Suppressor macrophage treated with lipopolysaccharide for 4 hours (primary cell): Measurements from ENCODE around the gene MET.

Experiments
- DNase-seq: peaks from one replicate; pipeline ENCODE4 v3.0.0-alpha.2; 2020

MET gene

DNA sequence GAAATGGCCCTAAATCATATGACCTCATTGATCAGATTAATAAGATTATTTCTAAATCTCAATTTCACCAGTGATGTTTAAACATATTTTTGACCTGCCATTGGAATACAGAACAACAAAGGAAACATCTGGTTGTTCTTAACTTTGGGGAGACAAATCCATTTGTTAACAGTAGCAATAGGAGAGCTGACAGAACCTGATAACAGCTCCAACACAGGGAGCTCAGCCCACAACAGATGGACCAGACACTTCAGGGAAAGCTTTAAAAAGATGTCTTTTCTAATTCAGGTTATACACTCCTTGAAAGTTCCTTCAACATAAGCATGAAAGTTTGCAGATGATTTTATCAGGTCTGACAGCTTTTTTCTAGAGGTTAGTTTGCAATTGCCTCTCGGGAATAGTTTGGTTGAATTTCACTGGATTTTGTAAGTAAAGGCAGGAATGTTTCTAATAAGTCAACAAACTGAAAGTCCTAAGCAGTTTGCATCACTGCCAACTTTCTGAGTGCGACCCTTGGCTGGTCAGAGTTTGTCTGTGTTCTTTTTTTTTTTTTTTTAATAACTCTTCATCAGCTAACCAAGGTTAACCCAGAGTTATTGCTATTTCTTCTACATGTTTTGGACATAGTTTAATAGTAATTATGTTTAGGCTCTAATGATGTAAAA, 6.5 kb upstream of the MET start:
- DNase-seq, result no peak

DNA sequence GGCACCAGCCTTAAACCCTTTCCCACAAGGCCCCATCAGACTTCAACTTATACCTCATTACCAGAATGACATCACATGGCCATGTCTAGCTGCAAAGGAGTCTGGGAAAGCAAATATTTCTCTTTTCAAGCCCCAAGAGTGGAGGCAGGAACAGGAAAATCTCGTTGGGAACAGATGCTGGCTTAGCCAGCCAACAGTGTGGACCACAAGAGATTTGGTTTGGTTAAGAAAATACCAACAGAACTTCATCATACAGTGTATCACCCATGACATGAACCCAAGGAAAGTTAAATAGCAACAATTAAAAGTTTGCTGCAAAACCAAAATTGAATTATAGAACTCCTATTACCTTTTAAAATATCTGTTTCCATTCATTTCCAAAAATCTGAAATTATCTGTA, 2.2 kb upstream of the MET start:
- no peak for DNase-seq

DNA sequence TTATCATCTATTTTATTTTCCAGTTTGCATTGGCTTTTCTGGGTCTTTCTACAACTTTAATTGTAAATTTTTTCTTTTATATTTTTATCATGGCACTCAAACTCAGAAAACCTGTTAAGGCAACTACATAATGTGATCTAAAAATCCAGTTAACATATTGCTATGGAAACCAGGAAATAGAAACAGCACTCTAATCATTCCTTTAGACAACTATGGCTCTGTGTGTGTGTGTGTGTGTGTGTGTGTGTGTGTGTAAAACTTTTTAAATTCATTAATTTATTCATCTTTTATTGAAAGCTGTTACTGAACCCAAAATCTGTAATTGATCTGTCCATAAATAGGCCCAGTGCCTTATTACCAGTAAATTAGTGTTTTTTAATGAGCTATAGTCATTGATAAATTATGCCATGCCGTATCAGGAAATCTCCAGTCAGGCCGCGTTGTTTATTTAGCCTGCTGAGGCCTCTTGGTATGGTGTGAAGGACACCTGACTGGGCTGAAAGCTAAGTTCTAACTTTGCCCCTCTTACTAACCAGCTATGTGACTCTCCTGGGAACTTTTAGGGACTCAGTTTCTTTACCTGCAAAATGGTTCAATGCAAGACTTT, 1.5 kb upstream of the MET start:
- no peak for DNase-seq

DNA sequence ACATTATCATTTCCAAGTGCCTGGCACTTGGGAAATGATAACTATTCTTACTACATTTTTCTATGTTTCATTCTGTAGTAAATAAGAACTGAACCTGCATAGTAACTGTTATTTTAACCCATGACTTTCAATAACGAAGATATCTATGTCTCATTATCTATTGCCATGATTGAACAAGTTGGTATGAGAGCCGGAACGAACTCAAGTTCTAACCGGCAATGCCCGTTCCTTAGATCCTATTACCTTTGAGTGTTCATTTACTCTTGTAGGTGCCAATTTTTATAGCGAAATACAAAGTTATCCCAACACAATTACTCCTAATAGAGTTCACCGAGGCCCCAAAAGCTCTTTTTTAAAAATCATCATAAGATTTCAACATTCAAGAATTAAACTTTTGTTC, 885 bp upstream of the MET start:
- no peak for DNase-seq

DNA sequence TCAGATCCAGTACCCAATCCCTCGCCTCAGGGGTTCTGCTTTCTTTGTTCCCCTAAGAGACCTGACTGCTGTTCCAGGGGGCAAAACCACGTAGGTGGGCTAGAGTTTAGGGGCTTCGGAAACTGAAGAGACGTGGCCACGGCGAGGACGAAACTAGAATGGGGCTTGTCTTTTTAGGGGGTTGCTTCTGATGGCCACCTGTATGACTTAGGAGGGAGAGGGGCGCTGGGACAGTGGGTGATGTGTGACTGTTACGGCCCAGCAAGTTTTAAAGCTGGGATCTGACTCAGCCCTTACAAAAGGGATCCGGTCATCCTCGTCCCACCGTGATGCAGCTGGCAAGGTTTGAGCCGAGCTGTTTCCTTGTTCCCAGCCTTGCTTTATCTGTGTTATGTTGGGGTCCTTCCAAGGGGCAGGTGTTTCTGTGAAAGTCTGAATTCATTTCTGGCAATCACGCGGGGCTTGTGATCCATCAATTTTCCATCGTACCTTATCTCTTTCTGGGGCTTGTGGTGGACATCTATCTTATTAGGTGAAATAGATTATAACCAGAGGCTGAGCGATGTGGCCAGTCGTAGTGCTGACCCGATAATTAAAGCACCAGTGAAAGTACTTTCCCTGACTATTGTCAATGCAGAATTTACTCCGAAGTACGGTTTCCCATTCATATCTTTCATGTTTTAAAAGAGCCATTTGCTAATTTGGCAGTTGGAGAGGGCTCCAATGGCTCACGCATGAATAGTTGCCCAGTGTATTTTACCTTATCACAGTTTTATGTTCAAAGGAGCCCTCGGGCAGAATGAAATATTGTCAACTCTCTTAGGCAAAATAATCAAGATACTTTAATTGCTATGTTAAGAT, 830 bp downstream of the MET start:
- no peak for DNase-seq

- DNase-seq, result no peak
Measured at GRCh38 chr7:116673457-116673865, 1.5 kb downstream of the MET start.

- no peak for DNase-seq
Measured at GRCh38 chr7:116674508-116675173, 2.6 kb downstream of the MET start.

DNA sequence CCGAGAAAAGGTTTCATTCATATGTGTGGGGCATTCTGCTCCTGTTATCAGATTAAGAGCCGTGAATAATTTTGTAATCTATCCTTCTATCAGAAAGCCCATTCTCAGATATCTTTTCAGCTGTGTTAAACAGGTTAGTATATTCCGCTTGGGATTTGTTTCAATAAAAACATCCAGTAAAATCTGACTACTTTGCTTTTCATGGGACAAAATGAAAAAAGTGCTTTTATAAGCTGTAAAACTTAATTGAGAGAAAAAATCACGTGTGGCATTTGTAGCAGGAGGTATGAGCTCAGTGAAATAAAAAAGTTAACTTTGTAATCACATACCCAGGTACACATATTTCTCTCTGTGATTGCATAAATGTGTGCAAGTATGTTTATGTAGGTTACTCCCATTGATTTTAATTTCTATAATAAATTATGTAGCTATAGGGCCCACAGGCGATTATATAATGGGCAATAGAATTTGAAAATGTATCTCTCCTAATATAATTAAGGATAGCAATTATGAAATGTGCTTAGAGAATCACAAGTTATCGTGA, 3.9 kb downstream of the MET start:
- no peak for DNase-seq

- peak; percentile 57 for DNase-seq
Measured at GRCh38 chr7:116678780-116679179, 6.8 kb downstream of the MET start.

DNA sequence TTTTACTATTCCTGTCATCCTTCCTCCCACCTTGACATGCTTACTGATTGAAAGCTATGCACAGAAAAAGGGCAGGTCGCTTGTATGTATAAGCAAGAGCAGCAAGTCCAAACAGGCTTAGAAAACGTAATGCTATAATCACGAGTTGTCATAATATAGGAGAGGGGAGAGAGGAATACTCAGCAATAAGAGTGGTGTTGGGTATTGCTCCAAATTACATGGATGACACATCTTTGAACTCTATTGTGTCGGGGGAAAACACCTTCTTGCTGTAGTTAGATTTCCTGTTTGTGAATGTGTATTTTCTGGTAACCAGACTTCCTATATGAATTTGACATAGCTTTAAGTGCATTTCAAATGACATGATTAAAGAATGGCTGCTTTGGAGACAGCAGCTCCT, 7.5 kb downstream of the MET start:
- peak; percentile 25 for DNase-seq

DNA sequence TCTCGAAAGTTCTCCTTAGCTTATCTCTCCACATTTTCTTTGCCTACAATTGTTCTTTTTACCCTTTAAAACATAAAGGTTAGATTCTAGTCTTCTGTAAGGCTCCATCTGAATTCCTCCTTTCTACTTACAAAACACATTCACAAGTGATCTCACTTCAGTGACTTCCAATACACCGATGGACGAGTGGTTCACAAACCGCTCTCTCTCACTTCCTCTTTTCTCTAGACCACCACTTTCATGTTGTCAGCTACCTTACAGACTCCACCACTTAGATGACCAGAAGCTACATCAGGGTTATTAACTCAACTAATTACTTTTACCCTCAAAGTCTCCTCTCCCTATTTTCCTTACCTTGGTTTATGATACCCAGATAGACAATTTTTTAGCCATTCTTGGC, 11.8 kb downstream of the MET start:
- no peak for DNase-seq

DNA sequence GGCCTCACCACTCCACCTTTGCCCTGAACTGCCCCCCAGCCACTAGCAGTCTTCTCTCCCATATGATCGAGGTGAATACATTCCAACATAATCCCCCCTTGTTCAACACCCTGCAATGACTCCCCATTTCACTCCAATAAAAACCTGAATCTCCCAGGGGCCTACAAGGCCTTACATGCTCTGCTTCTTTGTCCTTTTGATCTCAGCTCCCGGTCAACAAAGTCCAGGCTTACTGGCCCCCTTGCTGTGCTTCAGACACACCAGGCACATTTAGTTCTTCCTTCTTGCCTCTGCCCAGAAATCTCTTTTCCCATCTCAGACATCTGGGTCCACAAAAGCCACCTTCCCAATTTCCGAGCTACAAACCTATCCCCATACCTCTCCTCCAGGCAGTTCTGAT, 14.0 kb downstream of the MET start:
- no peak for DNase-seq

GRCh38 chr7:116686812-116687419, 14.9 kb downstream of the MET start:
- no peak for DNase-seq

DNA sequence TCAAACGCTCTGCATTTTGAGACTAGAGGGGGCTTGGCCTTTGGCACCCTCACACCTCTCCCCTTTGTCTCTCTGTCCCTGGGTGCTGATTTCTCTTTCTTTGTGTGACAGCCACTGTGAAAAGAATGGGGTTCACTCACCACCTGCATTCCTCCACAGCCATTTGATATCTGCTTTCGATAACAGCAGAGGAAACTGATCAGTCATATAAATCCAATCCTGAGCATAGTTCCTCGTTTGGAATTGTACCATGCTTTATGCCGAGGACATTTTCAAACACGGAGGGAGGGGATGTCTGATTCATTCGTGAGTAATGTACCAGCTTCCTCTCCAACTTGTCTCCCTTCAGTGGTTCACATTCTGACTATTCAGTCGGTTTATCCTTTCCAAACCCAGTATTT, 15.8 kb downstream of the MET start:
- peak; percentile 61 for DNase-seq

- DNase-seq, result no peak
Measured at GRCh38 chr7:116689790-116690259, 17.8 kb downstream of the MET start.

GRCh38 chr7:116691664-116692063, 19.7 kb downstream of the MET start:
- DNase-seq, result no peak

DNA sequence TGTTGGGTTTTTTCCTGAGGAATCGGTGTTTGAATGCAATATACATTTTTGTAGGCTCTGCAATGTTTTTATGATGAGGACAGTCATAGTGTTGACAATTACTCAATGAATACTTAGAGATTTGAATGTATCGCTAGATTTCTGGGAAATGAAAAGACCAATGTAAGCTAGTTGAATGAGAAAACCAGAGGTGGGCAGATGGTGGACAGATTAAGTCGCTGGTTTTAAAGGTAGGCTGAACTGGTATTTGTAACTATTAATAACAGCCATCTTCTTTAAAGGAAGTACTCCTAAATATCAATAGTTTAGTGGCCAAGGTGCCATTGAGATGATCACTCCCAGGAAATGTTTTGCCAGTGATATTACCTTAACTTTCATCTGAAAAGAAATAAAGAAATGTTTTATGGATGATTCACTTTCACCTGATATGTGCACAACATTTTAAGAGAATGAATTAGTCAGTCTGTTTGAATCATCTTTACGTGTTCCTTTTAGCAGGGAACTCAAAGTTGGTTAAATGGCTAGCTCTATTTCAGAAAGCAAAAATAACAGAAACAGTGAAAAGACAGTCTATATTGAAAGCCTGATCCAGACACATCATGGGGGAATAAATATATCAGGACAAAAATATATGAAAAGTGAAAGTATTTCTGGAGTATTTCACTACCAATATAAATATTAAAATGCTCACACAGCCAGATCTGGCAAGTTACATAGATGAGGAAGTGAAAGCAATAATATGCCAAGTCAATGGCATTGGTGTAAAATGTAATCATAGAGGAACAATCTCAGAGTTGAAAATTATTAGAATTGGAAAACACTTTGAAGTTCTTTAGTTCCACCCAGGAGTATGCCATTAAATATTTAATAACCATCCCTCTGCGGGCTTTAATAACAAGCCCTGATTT, 20.7 kb downstream of the MET start:
- DNase-seq, result peak; percentile 69

DNA sequence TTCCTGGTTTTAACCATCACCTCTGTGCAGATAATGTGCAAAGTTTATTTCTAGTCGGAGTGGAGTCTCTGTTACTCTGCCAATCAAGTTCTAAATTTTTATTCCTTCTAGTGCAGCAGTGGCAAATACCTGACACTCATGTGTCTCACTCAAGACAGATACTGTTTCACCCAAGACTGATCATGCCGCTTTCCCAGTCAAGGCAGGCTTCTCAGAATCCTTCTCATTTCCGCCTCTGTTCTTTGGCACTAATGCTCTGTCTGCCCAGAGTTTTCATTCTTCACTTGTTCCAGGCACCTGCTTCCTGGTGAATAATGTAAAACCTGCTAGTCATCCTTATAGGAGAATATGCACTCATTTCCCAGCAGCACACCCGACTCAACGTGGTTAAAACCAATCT, 24.7 kb downstream of the MET start:
- DNase-seq, result no peak

GRCh38 chr7:116697152-116697551, 25.2 kb downstream of the MET start:
- no peak for DNase-seq

- no peak for DNase-seq
Measured at GRCh38 chr7:116697761-116698160, 25.8 kb downstream of the MET start.

DNA sequence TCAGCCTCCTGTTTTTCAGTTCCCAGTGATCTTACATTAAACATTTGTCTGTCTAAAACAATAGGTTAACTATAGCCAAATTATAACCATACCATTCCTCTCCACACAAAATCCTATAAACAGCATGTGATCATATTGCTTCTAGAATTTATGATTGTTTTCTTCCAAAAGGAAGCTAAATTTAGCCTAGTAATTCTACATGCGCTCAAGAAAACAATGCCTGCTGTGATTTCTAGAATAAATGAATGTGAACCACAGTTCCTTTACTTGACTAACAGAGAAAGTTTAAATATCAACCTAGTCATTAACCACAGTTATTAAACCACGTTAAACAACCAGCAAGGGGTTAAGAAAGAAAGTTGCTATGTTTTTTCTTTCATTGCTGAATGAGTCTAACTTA, 26.4 kb downstream of the MET start:
- no peak for DNase-seq
